ENCODE measurements around the gene ATP4A.

The ATP4A gene

GRCh38 chr19:35528218-35529038 is 35.0 kb downstream of the ATP4A start, which contains the start of gene SBSN:
Gene SBSN (minus strand): TSS chr19:35528311. CDS start chr19:35528281, 30 bp downstream.
- no peaks in the 10 kb centered on the region for H3K36me3 Mint-ChIP-seq
- H3K4me1 Mint-ChIP-seq = peaks cover 6% of the 10 kb centered on the region
- H3K4me3 Mint-ChIP-seq = no peak within 1 kb of the TSS
- ATAC-seq = no peak
- peaks cover 89% of the 10 kb centered on the region for H3K27me3 Mint-ChIP-seq
- no peak within 1 kb of the TSS for H3K27ac Mint-ChIP-seq
- no peaks in the 10 kb centered on the region for H3K9me3 Mint-ChIP-seq

- no peak overlapping the region for H3K4me3 Mint-ChIP-seq
- H3K9me3 Mint-ChIP-seq = no peaks in the 10 kb centered on the region
- H3K4me1 Mint-ChIP-seq = no peaks in the 10 kb centered on the region
- H3K27me3 Mint-ChIP-seq = peaks cover 76% of the 10 kb centered on the region
- ATAC-seq = no peak
- no peak overlapping the region for H3K27ac Mint-ChIP-seq
- H3K36me3 Mint-ChIP-seq = no peaks in the 10 kb centered on the region
Observed at GRCh38 chr19:35525873-35526272, 37.6 kb downstream of the ATP4A start.

- H3K36me3 Mint-ChIP-seq = no peaks in the 10 kb centered on the region
- no peaks in the 10 kb centered on the region for H3K9me3 Mint-ChIP-seq
- H3K4me1 Mint-ChIP-seq = no peaks in the 10 kb centered on the region
- peaks cover 69% of the 10 kb centered on the region for H3K27me3 Mint-ChIP-seq
- H3K27ac Mint-ChIP-seq = no peak overlapping the region
- ATAC-seq = no peak
- no peak overlapping the region for H3K4me3 Mint-ChIP-seq
Observed at GRCh38 chr19:35524181-35524837, 39.1 kb downstream of the ATP4A start.

GRCh38 chr19:35522745-35523327 is 40.6 kb downstream of the ATP4A start:
- H3K4me3 Mint-ChIP-seq = no peak overlapping the region
- H3K9me3 Mint-ChIP-seq = no peaks in the 10 kb centered on the region
- H3K27me3 Mint-ChIP-seq = peaks cover 61% of the 10 kb centered on the region
- no peak overlapping the region for H3K27ac Mint-ChIP-seq
- no peak for ATAC-seq
- no peaks in the 10 kb centered on the region for H3K36me3 Mint-ChIP-seq
- no peaks in the 10 kb centered on the region for H3K4me1 Mint-ChIP-seq

- H3K4me1 Mint-ChIP-seq = no peaks in the 10 kb centered on the region
- peaks cover 55% of the 10 kb centered on the region for H3K27me3 Mint-ChIP-seq
- no peak for ATAC-seq
- H3K4me3 Mint-ChIP-seq = no peak overlapping the region
- H3K9me3 Mint-ChIP-seq = no peaks in the 10 kb centered on the region
- no peak overlapping the region for H3K27ac Mint-ChIP-seq
- no peaks in the 10 kb centered on the region for H3K36me3 Mint-ChIP-seq
Observed at GRCh38 chr19:35521124-35521743, 42.2 kb downstream of the ATP4A start.

- Mint-ChIP-seq H3K36me3 (no peaks in the 10 kb centered on the region), H3K4me3 (no peak overlapping the region), H3K9me3 (no peaks in the 10 kb centered on the region), H3K27me3 (peaks cover 57% of the 10 kb centered on the region), H3K27ac (no peak overlapping the region), H3K4me1 (no peaks in the 10 kb centered on the region)
- ATAC-seq = no peak
Observed at GRCh38 chr19:35519291-35519690, 44.2 kb downstream of the ATP4A start.

- no peaks in the 10 kb centered on the region for H3K4me1 Mint-ChIP-seq
- no peak for ATAC-seq
Observed at GRCh38 chr19:35518313-35518712, 45.1 kb downstream of the ATP4A start.

GRCh38 chr19:35517342-35517741 is 46.1 kb downstream of the ATP4A start:
- H3K27me3 Mint-ChIP-seq = peaks cover 60% of the 10 kb centered on the region
- no peaks in the 10 kb centered on the region for H3K9me3 Mint-ChIP-seq
- no peak for ATAC-seq
- no peaks in the 10 kb centered on the region for H3K36me3 Mint-ChIP-seq
- no peaks in the 10 kb centered on the region for H3K4me1 Mint-ChIP-seq
- H3K4me3 Mint-ChIP-seq = no peak overlapping the region
- H3K27ac Mint-ChIP-seq = no peak overlapping the region

More at GRCh38 chr19:35518313-35518712, 45.1 kb downstream of the ATP4A start:
- Mint-ChIP-seq H3K27ac (no peak overlapping the region), H3K27me3 (peaks cover 57% of the 10 kb centered on the region), H3K4me3 (no peak overlapping the region), H3K9me3 (no peaks in the 10 kb centered on the region), H3K36me3 (no peaks in the 10 kb centered on the region)

- Mint-ChIP-seq H3K4me1 (no peaks in the 10 kb centered on the region), H3K9me3 (no peaks in the 10 kb centered on the region), H3K27ac (no peak overlapping the region), H3K4me3 (no peak overlapping the region), H3K27me3 (peaks cover 70% of the 10 kb centered on the region), H3K36me3 (no peaks in the 10 kb centered on the region)
- no peak for ATAC-seq
Observed at GRCh38 chr19:35516310-35516709, 47.1 kb downstream of the ATP4A start.

- no peaks in the 10 kb centered on the region for H3K9me3 Mint-ChIP-seq
- H3K4me1 Mint-ChIP-seq = peaks cover 12% of the 10 kb centered on the region
- peaks cover 76% of the 10 kb centered on the region for H3K27me3 Mint-ChIP-seq
- no peak for ATAC-seq
- H3K4me3 Mint-ChIP-seq = no peak overlapping the region
- H3K27ac Mint-ChIP-seq = no peak overlapping the region
- no peaks in the 10 kb centered on the region for H3K36me3 Mint-ChIP-seq
Observed at GRCh38 chr19:35514282-35514809, 49.1 kb downstream of the ATP4A start.

GRCh38 chr19:35513628-35514281 is 49.7 kb downstream of the ATP4A start, which contains the start of gene DMKN:
Gene DMKN (minus strand): TSS chr19:35513649. CDS start chr19:35513475, 174 bp downstream.
- no peak within 1 kb of the TSS for H3K27ac Mint-ChIP-seq
- H3K4me3 Mint-ChIP-seq = no peak within 1 kb of the TSS
- H3K27me3 Mint-ChIP-seq = peaks cover 70% of the 10 kb centered on the region
- no peaks in the 10 kb centered on the region for H3K9me3 Mint-ChIP-seq
- H3K4me1 Mint-ChIP-seq = peaks cover 17% of the 10 kb centered on the region
- no peaks in the 10 kb centered on the region for H3K36me3 Mint-ChIP-seq
- no peak for ATAC-seq

- Mint-ChIP-seq H3K27me3 (peaks cover 73% of the 10 kb centered on the region), H3K27ac (no peak overlapping the region), H3K4me3 (no peak overlapping the region), H3K36me3 (no peaks in the 10 kb centered on the region), H3K9me3 (no peaks in the 10 kb centered on the region), H3K4me1 (peaks cover 17% of the 10 kb centered on the region)
- ATAC-seq = no peak
Observed at GRCh38 chr19:35512831-35513627, 50.4 kb downstream of the ATP4A start.

GRCh38 chr19:35511337-35511736 is 52.1 kb downstream of the ATP4A start:
- H3K27me3 Mint-ChIP-seq = peaks cover 75% of the 10 kb centered on the region
- H3K4me3 Mint-ChIP-seq = no peak overlapping the region
- H3K36me3 Mint-ChIP-seq = no peaks in the 10 kb centered on the region
- H3K4me1 Mint-ChIP-seq = peaks cover 17% of the 10 kb centered on the region
- ATAC-seq = no peak
- H3K27ac Mint-ChIP-seq = no peak overlapping the region
- H3K9me3 Mint-ChIP-seq = no peaks in the 10 kb centered on the region

GRCh38 chr19:35510626-35510964 is 52.9 kb downstream of the ATP4A start:
- Mint-ChIP-seq H3K27ac (peak overlapping the region; percentile 63), H3K9me3 (no peaks in the 10 kb centered on the region), H3K36me3 (no peaks in the 10 kb centered on the region), H3K27me3 (peaks cover 70% of the 10 kb centered on the region), H3K4me3 (peak overlapping the region; percentile 77), H3K4me1 (peaks cover 17% of the 10 kb centered on the region)
- no peak for ATAC-seq
